ENCODE data around the gene AMIGO3. TPM values are rescaled to one million over a fixed set of nuclear protein-coding genes. Genes with fewer than 3 reads are reported as not detected.

Gene AMIGO3
- total RNA-seq, 3 donors from 2014 or later = not detected

DNA sequence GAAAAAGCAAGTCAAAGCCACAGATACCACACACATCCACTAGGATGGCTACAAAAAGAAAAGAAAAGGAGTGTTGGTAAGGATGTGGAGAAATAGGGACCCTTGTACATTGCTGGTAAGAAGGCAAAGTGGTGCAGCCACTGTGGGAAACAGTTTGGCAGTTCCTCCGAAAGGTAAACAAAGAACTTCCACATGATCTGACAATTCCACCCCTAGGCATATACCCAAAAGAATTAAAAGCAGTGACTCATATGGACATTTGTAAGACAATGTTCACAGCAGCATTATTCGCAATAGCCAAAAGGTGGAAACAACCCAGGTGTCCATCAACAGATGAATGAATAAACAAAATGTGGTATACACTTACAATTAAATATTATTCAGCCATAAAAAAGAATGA lies 26.5 kb upstream of the AMIGO3 start:
- Histone ChIP-seq H3K4me3 (no peak overlapping the region), H3K4me1 (ENCODE audit: low read depth) (no peaks in the 10 kb centered on the region), H3K36me3 (ENCODE audit: low read depth) (no peaks in the 10 kb centered on the region), H3K9me3 (no peaks in the 10 kb centered on the region)
- intact Hi-C loops (cut with DNase I, micrococcal nuclease) = no loop called here
- TF ChIP-seq, protein P1, sequence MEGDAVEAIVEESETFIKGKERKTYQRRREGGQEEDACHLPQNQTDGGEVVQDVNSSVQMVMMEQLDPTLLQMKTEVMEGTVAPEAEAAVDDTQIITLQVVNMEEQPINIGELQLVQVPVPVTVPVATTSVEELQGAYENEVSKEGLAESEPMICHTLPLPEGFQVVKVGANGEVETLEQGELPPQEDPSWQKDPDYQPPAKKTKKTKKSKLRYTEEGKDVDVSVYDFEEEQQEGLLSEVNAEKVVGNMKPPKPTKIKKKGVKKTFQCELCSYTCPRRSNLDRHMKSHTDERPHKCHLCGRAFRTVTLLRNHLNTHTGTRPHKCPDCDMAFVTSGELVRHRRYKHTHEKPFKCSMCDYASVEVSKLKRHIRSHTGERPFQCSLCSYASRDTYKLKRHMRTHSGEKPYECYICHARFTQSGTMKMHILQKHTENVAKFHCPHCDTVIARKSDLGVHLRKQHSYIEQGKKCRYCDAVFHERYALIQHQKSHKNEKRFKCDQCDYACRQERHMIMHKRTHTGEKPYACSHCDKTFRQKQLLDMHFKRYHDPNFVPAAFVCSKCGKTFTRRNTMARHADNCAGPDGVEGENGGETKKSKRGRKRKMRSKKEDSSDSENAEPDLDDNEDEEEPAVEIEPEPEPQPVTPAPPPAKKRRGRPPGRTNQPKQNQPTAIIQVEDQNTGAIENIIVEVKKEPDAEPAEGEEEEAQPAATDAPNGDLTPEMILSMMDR (IDR thresholded peaks at IDR 0.05) = no peak
- ATAC-seq (no peak), DNase-seq (no peak)

DNA sequence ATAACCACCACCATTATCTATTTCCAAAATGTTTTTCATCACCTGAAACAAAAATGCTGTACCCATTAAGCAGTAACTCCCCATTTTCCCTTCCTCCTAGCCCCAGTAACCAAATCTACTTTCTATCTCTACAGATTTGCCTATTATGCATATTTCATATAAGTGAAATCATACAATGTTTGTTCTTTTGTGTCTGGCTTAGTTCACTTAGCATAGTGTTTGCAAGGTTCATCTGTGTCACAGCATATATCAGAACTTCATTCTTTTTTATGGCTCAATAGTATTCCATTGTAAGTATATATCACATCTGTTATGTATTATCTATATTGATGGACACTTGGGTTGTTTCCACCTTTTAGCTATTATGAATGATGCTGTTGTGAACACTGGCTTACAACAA lies 20.9 kb upstream of the AMIGO3 start:
- ATAC-seq (no peak), DNase-seq (no peak)
- Histone ChIP-seq H3K9me3 (no peaks in the 10 kb centered on the region), H3K4me3 (no peak overlapping the region), H3K4me1 (ENCODE audit: low read depth) (no peaks in the 10 kb centered on the region), H3K36me3 (ENCODE audit: low read depth) (peaks cover 11% of the 10 kb centered on the region)
- intact Hi-C loops (cut with DNase I, micrococcal nuclease) = no loop called here
- TF ChIP-seq, protein P1 (IDR thresholded peaks at IDR 0.05) = no peak

DNA sequence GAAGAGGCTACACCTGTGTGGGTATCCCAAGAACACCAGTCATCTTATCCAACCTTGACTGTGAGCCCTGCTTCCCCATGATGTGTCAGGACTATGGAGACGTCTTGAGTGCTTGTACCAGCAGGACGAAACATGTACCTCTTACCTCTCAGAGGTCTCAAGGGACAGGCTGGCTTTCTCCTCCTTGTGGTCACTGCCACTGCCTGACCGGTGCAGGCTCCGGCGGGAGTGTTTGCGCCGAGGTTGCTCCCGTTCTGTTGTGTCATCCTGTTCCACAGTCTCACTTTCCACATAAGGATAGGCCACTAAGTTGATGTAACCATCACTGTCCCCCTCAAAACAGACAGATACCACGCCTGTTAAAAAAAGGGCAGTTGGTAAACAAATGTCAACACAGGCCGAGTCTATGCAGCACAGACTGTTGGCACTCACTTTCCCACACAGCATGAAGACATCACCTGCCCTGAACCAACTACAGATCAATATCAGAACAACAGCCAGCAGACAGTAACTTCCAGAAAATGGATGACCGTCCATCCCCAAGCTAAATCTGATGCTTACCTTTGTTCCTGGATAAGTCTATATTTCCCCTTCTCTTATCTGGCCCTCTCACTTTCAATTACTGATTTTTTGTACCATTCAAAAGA lies 18.7 kb upstream of the AMIGO3 start:
- H3K9me3 ChIP-seq = no peaks in the 10 kb centered on the region
- DNase-seq (no peak), ATAC-seq (no peak)
- H3K4me1 ChIP-seq (ENCODE audit: low read depth) = no peaks in the 10 kb centered on the region
- TF ChIP-seq, protein P1 (IDR thresholded peaks at IDR 0.05) = no peak
- H3K4me3 ChIP-seq = no peak overlapping the region
- H3K36me3 ChIP-seq (ENCODE audit: low read depth) = peaks cover 11% of the 10 kb centered on the region
- intact Hi-C loops (cut with DNase I, micrococcal nuclease) = no loop called here

DNA sequence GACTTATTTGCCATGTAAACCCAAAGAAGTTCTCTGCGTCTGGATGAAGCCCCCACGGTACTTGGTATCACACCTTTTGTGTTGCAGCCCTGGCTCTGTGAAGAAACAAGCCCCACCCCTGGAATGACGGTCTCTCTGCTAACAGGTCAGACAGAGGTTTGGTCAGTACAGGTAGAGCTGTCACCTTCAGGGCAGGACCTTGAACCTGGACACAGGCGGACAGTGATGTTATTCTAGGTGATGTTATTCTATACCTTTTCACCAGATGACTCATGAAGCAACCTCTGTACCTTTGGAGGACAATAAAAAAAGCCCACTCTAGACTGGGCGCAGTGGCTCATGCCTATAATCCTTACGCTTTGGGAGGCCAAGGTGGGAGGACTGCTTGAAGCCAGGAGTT lies 15.3 kb upstream of the AMIGO3 start:
- H3K9me3 ChIP-seq = no peaks in the 10 kb centered on the region
- H3K4me1 ChIP-seq (ENCODE audit: low read depth) = no peaks in the 10 kb centered on the region
- TF ChIP-seq, protein P1 (IDR thresholded peaks at IDR 0.05) = no peak
- peak; percentile 74 for ATAC-seq
- intact Hi-C loops (cut with DNase I, micrococcal nuclease) = no loop called here
- H3K36me3 ChIP-seq (ENCODE audit: low read depth) = peaks cover 11% of the 10 kb centered on the region
- H3K4me3 ChIP-seq = no peak overlapping the region
- no peak for DNase-seq

DNA sequence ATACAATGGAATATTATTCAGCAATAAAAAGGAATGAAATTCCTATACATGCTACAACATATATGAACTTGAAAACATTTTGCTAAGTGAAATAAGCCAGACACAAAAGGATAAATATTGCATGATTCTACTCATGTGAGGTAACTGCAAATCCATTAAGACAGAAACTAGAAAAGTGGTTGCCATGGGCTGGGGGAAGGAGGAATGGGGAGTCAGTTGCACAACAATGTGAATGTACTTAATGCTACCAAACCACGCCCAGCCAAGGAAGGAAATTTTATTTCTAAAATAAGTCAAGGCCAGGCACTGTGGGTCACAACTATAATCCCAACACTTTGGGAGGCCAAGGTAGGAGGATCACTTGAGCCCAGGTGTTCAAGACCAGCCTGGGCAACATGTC lies 14.1 kb upstream of the AMIGO3 start:
- TF ChIP-seq, protein P1 (IDR thresholded peaks at IDR 0.05) = no peak
- DNase-seq (no peak), ATAC-seq (no peak)
- Histone ChIP-seq H3K9me3 (no peaks in the 10 kb centered on the region), H3K36me3 (ENCODE audit: low read depth) (peaks cover 11% of the 10 kb centered on the region), H3K4me3 (no peak overlapping the region), H3K4me1 (ENCODE audit: low read depth) (no peaks in the 10 kb centered on the region)
- intact Hi-C loops (cut with DNase I, micrococcal nuclease) = no loop called here

DNA sequence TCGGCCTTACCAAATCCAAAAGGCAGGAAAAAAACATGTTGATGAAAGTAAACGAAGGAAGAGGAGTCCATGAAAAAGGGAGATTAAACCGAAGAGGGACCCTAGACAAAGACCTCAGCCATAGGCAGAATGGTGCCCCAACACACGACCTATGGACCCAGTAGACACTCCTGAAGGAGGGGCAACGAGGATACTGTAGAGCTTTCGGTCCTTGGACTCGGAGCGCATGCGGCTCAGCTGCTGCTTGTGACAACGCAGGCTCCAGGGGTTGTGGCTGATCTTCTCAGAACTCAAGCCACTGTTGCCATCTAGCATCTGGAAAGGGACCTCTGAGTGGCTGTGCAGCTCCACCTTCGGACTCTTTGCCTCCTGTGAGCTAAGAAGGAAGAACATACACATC lies 13.1 kb upstream of the AMIGO3 start:
- no peak for ATAC-seq
- no peaks in the 10 kb centered on the region for H3K9me3 ChIP-seq
- intact Hi-C loops (cut with DNase I, micrococcal nuclease) = no loop called here
- DNase-seq = no peak
- H3K4me1 ChIP-seq (ENCODE audit: low read depth) = no peaks in the 10 kb centered on the region
- no peak overlapping the region for H3K4me3 ChIP-seq
- H3K36me3 ChIP-seq (ENCODE audit: low read depth) = peaks cover 6% of the 10 kb centered on the region
- TF ChIP-seq, protein P1 (IDR thresholded peaks at IDR 0.05) = no peak

Measured in mucosa of descending colon (tissue), 3 donors.